ENCODE measurements around the gene SURF4. TPM values are rescaled to one million over a fixed set of nuclear protein-coding genes. Genes with fewer than 3 reads are reported as not detected.
A peak's percentile ranks its signal among the peaks of the same experiment; 100 is the strongest.

Gene SURF4
- polyA plus RNA-seq, 1 experiment: 296 TPM

DNA sequence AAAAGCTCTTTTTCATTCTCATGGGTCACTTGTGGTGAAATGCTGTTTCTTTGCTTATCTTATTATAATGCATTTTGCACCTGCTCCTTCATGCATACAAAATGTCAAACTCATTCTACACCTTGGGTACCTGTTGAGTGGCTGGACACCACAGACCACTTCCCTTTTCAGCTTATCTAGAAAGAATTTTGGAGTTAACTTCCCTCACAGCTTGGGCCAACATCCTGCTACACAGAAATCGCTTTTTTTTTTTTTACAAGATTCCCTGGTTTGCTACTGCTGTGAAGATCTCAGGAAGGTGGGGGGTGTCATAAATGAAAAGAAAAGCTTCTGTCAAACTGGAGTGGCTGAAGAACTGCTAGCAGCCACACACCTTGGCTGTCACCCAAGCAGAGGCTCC is 39.3 kb upstream of the SURF4 start:
- peaks cover 2% of the 10 kb centered on the region; the same call in 1 of the 2 replicates for H3K9me3 ChIP-seq (ENCODE audit: control insufficient read depth, insufficient read depth, low read length)
- no peaks in the 10 kb centered on the region for H3K27me3 ChIP-seq (ENCODE audit: control insufficient read depth, insufficient read depth, low read length)
- H3K4me3 ChIP-seq (ENCODE audit: low read depth, low read length): no peak overlapping the region
- DNase-seq (ENCODE audit: low read depth, low spot score): no peak
- POLR2A ChIA-PET: no interaction called here
- TF ChIP-seq, protein P1, sequence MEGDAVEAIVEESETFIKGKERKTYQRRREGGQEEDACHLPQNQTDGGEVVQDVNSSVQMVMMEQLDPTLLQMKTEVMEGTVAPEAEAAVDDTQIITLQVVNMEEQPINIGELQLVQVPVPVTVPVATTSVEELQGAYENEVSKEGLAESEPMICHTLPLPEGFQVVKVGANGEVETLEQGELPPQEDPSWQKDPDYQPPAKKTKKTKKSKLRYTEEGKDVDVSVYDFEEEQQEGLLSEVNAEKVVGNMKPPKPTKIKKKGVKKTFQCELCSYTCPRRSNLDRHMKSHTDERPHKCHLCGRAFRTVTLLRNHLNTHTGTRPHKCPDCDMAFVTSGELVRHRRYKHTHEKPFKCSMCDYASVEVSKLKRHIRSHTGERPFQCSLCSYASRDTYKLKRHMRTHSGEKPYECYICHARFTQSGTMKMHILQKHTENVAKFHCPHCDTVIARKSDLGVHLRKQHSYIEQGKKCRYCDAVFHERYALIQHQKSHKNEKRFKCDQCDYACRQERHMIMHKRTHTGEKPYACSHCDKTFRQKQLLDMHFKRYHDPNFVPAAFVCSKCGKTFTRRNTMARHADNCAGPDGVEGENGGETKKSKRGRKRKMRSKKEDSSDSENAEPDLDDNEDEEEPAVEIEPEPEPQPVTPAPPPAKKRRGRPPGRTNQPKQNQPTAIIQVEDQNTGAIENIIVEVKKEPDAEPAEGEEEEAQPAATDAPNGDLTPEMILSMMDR (IDR thresholded peaks at IDR 0.05; ENCODE audit: low read depth, low read length): no peak
- peak overlapping the region; percentile 11 for H3K27ac ChIP-seq (ENCODE audit: low read depth, low read length)
- CTCF ChIA-PET: interaction anchor here (1.4 kb wide), 1 partner anchor 71 kb away, joined by 4 read pairs; no protein-coding TSS in a partner anchor

DNA sequence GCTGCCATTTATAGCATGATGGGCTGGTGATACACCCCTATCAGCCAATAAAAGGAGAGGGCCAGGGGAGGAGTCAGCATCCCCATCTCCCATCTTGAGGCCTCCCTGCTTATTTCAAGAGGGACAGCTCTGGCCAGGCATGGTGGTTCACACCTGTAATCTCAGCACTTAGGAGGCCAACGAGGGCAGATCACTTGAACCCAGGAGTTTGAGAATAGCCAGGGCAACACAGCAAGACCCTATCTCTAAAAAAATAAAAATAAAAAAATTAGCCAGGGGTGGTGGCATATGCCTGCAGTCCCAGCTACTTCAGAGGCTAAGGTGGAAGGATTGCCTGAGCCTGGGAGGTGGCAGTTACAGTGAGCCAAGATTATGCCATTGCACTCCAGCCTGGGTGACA is 32.2 kb upstream of the SURF4 start:
- DNase-seq (ENCODE audit: low read depth, low spot score): no peak
- Histone ChIP-seq H3K4me3 (ENCODE audit: low read depth, low read length) (no peak overlapping the region), H3K27me3 (ENCODE audit: control insufficient read depth, insufficient read depth, low read length) (no peaks in the 10 kb centered on the region), H3K9me3 (ENCODE audit: control insufficient read depth, insufficient read depth, low read length) (no peaks in the 10 kb centered on the region; the same call in 1 of the 2 replicates), H3K27ac (ENCODE audit: low read depth, low read length) (no peak overlapping the region)
- ChIA-PET CTCF (no interaction called here), POLR2A (no interaction called here)
- TF ChIP-seq, protein P1 (IDR thresholded peaks at IDR 0.05; ENCODE audit: low read depth, low read length): no peak

DNA sequence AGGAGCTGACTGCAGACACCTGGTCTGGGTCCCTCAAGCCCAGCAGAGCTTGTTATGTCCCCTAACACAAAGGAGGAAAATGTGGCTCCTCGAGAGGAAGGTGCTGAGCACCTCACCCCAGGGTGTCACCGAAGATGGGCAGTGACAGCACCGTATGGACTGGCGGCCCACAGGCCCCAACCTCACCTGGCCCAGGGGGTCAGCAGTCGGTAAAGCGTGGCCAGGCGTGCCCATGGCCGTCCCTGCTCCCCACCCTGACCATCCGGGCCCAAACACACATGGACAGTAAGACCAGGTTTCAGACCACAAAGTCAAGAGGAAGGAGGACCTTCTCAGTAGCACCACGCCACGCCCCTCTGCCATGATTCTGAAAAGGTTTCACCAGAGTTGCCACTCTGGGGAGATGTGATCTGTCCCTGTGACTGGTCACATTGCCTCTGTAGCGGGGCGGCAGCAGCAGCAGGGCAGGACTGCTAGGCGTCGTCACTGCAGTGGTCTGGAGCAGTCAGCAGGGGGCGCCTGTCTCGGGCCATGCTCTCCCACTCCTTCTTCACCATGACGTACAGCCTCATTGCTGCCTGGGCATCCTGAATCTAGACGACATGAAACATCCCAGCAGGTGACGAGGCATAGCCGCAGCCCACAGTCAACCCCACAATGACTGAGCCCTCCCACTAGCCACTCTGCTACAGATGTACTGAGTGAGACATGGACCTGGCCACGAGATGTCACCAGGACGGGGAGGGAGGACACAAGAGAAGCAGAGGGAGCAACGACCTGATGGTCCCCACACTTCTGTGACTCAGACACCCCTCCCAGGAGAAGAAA is 30.8 kb upstream of the SURF4 start:
- POLR2A ChIA-PET: no interaction called here
- Histone ChIP-seq H3K9me3 (ENCODE audit: control insufficient read depth, insufficient read depth, low read length) (no peaks in the 10 kb centered on the region; the same call in 1 of the 2 replicates), H3K27ac (ENCODE audit: low read depth, low read length) (no peak overlapping the region), H3K4me3 (ENCODE audit: low read depth, low read length) (no peak overlapping the region), H3K27me3 (ENCODE audit: control insufficient read depth, insufficient read depth, low read length) (no peaks in the 10 kb centered on the region)
- CTCF ChIA-PET: interaction anchor here (0.6 to 3.2 kb wide), 5 partner anchors 30 to 80 kb away, joined by 3 to 13 read pairs (median 4); partner anchors contain the start of genes SLC2A6 and STKLD1
- TF ChIP-seq, protein P1 (IDR thresholded peaks at IDR 0.05; ENCODE audit: low read depth, low read length): peak; percentile 93
- peak; percentile 47 for DNase-seq (ENCODE audit: low read depth, low spot score)

DNA sequence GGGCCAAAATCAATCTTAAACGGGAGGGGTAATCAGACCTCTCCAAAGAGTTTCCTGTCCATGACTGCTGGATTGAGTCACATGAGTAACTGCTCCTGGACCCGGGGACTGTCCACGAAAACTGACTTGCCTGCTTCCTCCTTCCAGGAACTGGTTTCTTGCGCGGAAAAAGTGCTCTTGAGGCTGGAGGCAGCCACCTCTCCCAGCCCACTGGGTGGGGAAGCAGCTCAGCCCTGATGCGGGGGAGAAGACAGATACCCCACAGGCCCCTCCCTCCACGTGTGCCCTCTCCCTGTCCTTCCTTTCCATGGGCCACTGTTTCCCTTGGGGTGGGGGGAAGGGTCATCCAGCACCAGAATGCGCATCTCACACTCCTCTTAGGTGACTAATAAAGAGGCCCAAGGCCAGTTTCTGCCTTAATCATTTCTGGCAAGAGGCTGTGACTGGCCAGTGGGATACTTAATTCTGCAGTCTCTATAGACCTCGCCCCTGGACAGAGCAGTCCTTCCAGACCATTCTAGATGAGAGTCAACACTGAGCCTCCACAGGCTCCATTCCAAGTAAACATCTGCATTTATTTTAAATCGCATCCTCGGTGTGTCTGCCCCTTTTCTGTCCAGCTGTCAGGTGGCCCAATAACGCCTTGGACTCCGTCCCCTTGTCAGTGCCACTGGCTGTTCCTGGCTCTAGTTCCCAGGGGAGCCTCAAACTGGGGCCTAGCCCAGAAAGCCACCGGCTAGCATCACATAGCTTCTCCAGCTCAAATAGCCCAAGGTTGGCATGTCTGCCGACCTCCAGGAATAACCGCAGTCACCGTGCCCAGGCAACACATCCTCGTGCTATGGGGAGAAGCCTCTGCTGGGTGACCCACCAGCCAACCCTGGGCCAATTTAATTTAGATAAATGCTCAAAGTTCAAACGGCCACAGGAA is 29.9 kb upstream of the SURF4 start:
- TF ChIP-seq, protein P1 (IDR thresholded peaks at IDR 0.05; ENCODE audit: low read depth, low read length): no peak
- Histone ChIP-seq H3K4me3 (ENCODE audit: low read depth, low read length) (no peak overlapping the region), H3K9me3 (ENCODE audit: control insufficient read depth, insufficient read depth, low read length) (no peaks in the 10 kb centered on the region; the same call in 1 of the 2 replicates), H3K27me3 (ENCODE audit: control insufficient read depth, insufficient read depth, low read length) (no peaks in the 10 kb centered on the region), H3K27ac (ENCODE audit: low read depth, low read length) (no peak overlapping the region)
- ChIA-PET POLR2A (no interaction called here), CTCF (interaction anchor here (0.6 to 3.2 kb wide), 5 partner anchors 29 to 81 kb away, joined by 3 to 13 read pairs (median 4); partner anchors contain the start of genes SLC2A6 and STKLD1)
- DNase-seq (ENCODE audit: low read depth, low spot score): no peak
